ENCODE data around the gene CNN1. TPM values are rescaled to one million over a fixed set of nuclear protein-coding genes. Genes with fewer than 3 reads are reported as not detected.
A peak's percentile ranks its signal among the peaks of the same experiment; 100 is the strongest.

Gene CNN1
- total and polyA plus RNA-seq, 9 of the 15 experiments (the other 6 are each of a cell fraction or from before 2014, with no cell fraction given): 0.23 to 10.6 (median 5.2) TPM

DNA sequence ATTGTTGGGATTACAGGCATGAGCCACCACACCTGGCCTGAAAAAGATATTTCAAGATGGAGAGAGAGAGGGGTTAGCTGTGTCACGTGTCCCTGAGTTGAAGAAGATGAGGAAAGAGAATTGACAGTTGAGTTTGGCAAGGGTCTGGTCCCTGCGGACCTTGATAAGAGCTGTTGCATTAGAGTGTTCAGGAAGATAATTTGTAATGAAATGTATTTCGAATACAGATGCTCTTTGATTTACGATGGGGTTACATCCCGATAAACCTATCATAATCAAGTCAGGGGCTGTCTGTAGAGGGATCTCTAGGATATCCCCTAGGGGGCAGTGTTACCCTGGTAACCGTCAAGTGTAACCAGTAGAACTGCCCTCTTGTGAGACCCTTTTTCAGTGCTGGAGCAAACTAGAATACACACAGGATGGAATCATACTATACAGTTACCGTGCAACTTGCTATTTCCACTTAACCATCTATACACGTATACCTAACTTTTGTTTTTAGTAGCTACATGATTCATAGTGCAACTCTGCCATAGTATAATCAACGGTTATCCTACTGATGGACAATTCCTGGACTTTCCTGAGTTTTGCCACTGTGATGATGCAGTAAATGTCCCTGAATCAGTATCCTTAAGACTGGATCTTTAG lies 21.9 kb downstream of the CNN1 start:
- FAIRE-seq (peak; percentile 89), ATAC-seq (peak; percentile 77), DNase-seq (ENCODE audit: extremely low read depth in 1 of 4, low spot score in 3 of 4) (peak; percentile 68 to 96 (median 80))
- peaks cover 8% of the 10 kb centered on the region; the same call in 1 of the 2 replicates for H4K20me1 ChIP-seq (replicated peaks; ENCODE audit: control insufficient read depth, insufficient read depth, low read length)
- intact Hi-C loops (cut with micrococcal nuclease): loop anchor here (1.0 to 5.0 kb wide), 2 partner anchors 27 to 137 kb away; no protein-coding TSS in a partner anchor
- peak overlapping the region in 1 of 2 experiments; percentile 92; a peak in 2 of 4 replicates for H3K9ac ChIP-seq (ENCODE audit: insufficient read depth in 1 of 2, low read depth in 2 of 2, low read length in 2 of 2)
- H3K4me3 ChIP-seq: peak overlapping the region; percentile 88
- POLR2A ChIA-PET: interaction anchor here (0.6 to 1.3 kb wide), 4 partner anchors 10 to 63 kb away, joined by 3 to 5 read pairs (median 4); no protein-coding TSS in a partner anchor
- BruUV-seq (replicated peaks): no TSS peak
- H2AFZ ChIP-seq (ENCODE audit: low read depth, low read length): peak overlapping the region; percentile 30; the same call in 1 of the 2 replicates
- H3K79me2 ChIP-seq (ENCODE audit: control insufficient read depth, insufficient read depth, low read length): peaks cover 55% of the 10 kb centered on the region
- H3K27ac ChIP-seq (ENCODE audit: extremely low read depth, low read depth, low read length): peak overlapping the region; percentile 94
- CTCF ChIA-PET (ENCODE audit: low intra/inter-chr PET ratio): interaction anchor here (0.6 to 3.1 kb wide), 3 partner anchors 27 to 38 kb away, joined by 3 to 32 read pairs (median 4); partner anchors contain the start of gene ZNF627
- H3K9me3 ChIP-seq (replicated peaks; ENCODE audit: control insufficient read depth, insufficient read depth, low read depth, low read length): no peaks in the 10 kb centered on the region
- peaks cover 4% of the 10 kb centered on the region for H3K9me1 ChIP-seq (ENCODE audit: control insufficient read depth, insufficient read depth, low read length)
- peaks cover 48% of the 10 kb centered on the region in 2 experiments for H3K4me1 ChIP-seq (replicated peaks in 1 of 2; ENCODE audit: control insufficient read depth in 2 of 2, insufficient read depth in 2 of 2, low read length in 2 of 2)
- 6% methylated on average over 9 of the region's 9 CpGs for WGBS (ENCODE audit: insufficient coverage, low coverage, missing lambda C conversion rate)
- H3K27me3 ChIP-seq (ENCODE audit: control insufficient read depth in 2 of 2, insufficient read depth in 2 of 2, low read length in 2 of 2): no peaks in the 10 kb centered on the region
- peak overlapping the region; percentile 98 for H3K4me2 ChIP-seq (ENCODE audit: insufficient read depth, low read length)
- in situ Hi-C loops (cut with MboI): no loop called here
- peaks cover 16% of the 10 kb centered on the region; the same call in 2 of the 3 replicates for H3K36me3 ChIP-seq (ENCODE audit: control insufficient read depth, insufficient read depth, low read length)
- no peak for TF ChIP-seq FOS (IDR thresholded peaks at IDR 0.05; ENCODE audit: extremely low read depth, insufficient read length)
- TF ChIP-seq MYNN (IDR thresholded peaks at IDR 0.05): 0 out of 2 replicates have a peak, but pooled peaks have one; percentile 24
- no peak for TF ChIP-seq MYNN (CRISPR knock-in tag; IDR thresholded peaks at IDR 0.05)
- TF ChIP-seq CREB1 (IDR thresholded peaks at IDR 0.05): no peak; the same call in 1 of the 2 replicates
- TF ChIP-seq CREB1 (CRISPR knock-in tag; IDR thresholded peaks at IDR 0.05): 0 out of 2 replicates have a peak, but pooled peaks have one; percentile 13
- no peak for TF ChIP-seq CHD4 (IDR thresholded peaks at IDR 0.05; ENCODE audit: insufficient read depth, insufficient replicate concordance, low read depth, low read length, poor library complexity, severe bottlenecking)
- TF ChIP-seq, protein P1, sequence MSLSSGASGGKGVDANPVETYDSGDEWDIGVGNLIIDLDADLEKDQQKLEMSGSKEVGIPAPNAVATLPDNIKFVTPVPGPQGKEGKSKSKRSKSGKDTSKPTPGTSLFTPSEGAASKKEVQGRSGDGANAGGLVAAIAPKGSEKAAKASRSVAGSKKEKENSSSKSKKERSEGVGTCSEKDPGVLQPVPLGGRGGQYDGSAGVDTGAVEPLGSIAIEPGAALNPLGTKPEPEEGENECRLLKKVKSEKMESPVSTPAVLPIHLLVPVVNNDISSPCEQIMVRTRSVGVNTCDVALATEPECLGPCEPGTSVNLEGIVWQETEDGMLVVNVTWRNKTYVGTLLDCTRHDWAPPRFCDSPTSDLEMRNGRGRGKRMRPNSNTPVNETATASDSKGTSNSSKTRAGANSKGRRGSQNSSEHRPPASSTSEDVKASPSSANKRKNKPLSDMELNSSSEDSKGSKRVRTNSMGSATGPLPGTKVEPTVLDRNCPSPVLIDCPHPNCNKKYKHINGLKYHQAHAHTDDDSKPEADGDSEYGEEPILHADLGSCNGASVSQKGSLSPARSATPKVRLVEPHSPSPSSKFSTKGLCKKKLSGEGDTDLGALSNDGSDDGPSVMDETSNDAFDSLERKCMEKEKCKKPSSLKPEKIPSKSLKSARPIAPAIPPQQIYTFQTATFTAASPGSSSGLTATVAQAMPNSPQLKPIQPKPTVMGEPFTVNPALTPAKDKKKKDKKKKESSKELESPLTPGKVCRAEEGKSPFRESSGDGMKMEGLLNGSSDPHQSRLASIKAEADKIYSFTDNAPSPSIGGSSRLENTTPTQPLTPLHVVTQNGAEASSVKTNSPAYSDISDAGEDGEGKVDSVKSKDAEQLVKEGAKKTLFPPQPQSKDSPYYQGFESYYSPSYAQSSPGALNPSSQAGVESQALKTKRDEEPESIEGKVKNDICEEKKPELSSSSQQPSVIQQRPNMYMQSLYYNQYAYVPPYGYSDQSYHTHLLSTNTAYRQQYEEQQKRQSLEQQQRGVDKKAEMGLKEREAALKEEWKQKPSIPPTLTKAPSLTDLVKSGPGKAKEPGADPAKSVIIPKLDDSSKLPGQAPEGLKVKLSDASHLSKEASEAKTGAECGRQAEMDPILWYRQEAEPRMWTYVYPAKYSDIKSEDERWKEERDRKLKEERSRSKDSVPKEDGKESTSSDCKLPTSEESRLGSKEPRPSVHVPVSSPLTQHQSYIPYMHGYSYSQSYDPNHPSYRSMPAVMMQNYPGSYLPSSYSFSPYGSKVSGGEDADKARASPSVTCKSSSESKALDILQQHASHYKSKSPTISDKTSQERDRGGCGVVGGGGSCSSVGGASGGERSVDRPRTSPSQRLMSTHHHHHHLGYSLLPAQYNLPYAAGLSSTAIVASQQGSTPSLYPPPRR (CRISPR knock-in tag; IDR thresholded peaks at IDR 0.05; ENCODE audit: borderline replicate concordance): no peak
- peak; percentile 96 for TF ChIP-seq NCOR1 (IDR thresholded peaks at IDR 0.05)
- peak; percentile 63; the same call in 1 of the 2 replicates for TF ChIP-seq SMC3 (conservative IDR thresholded peaks at IDR 0.05; ENCODE audit: insufficient read depth, low read depth, low read length)
- TF ChIP-seq GABPB1 (CRISPR knock-in tag; IDR thresholded peaks at IDR 0.05): peak; percentile 49; the same call in 1 of the 2 replicates
- TF ChIP-seq, protein P2, sequence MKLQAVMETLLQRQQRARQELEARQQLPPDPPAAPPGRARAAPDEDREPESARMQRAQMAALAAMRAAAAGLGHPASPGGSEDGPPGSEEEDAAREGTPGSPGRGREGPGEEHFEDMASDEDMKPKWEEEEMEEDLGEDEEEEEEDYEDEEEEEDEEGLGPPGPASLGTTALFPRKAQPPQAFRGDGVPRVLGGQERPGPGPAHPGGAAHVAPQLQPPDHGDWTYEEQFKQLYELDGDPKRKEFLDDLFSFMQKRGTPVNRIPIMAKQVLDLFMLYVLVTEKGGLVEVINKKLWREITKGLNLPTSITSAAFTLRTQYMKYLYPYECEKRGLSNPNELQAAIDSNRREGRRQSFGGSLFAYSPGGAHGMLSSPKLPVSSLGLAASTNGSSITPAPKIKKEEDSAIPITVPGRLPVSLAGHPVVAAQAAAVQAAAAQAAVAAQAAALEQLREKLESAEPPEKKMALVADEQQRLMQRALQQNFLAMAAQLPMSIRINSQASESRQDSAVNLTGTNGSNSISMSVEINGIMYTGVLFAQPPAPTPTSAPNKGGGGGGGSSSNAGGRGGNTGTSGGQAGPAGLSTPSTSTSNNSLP (IDR thresholded peaks at IDR 0.05; ENCODE audit: borderline replicate concordance, low read depth, low read length): peak; percentile 98
- TF ChIP-seq ATF1 (CRISPR knock-in tag; IDR thresholded peaks at IDR 0.05): no peak
- TF ChIP-seq ATF1 (tag; IDR thresholded peaks at IDR 0.05): peak; percentile 57
- TF ChIP-seq ETV6 (IDR thresholded peaks at IDR 0.05; ENCODE audit: borderline replicate concordance in 1 of 2, low read depth in 2 of 2, low read length in 1 of 2): no peak
- TF ChIP-seq ETV6 (CRISPR knock-in tag; IDR thresholded peaks at IDR 0.05; ENCODE audit: borderline replicate concordance): no peak
- peak; percentile 58; the same call in 1 of the 2 replicates for TF ChIP-seq KHSRP (IDR thresholded peaks at IDR 0.05)
